Fibroblast of the aortic adventitia (primary cell): ENCODE results near the gene DHX58. TPM values are rescaled to one million over a fixed set of nuclear protein-coding genes. Genes with fewer than 3 reads are reported as not detected.
A peak's percentile ranks its signal among the peaks of the same experiment; 100 is the strongest.

Experiments
- DNase-seq: peaks from one replicate; pipeline ENCODE4 v3.0.0-alpha.2; 2010; ENCODE audit warnings: low read depth
- H3K4me3 ChIP-seq: 2 replicates; pipeline ENCODE4 v1.5.1; 2011; ENCODE audit warnings: low read depth, mild to moderate bottlenecking, control low read depth, low read length, moderate library complexity
- total RNA-seq: library from RNA; depleted of rRNA; stranded (reverse); fragments of >200 nt; gene quantifications from 2 replicates; pipeline ENCODE4 v1.2.3, GENCODE V29; 2012; ENCODE audit warnings: low replicate concordance
- TF ChIP-seq, protein P1 (sequence below): IDR thresholded peaks from 2 replicates; pipeline ENCODE4 v1.5.1; 2011; ENCODE audit warnings: mild to moderate bottlenecking, low read length, control low read depth, inconsistent platforms; ENCODE audit not compliant: insufficient read depth

DHX58 gene
- total RNA-seq, 1 donor = 11.3 TPM

DNA sequence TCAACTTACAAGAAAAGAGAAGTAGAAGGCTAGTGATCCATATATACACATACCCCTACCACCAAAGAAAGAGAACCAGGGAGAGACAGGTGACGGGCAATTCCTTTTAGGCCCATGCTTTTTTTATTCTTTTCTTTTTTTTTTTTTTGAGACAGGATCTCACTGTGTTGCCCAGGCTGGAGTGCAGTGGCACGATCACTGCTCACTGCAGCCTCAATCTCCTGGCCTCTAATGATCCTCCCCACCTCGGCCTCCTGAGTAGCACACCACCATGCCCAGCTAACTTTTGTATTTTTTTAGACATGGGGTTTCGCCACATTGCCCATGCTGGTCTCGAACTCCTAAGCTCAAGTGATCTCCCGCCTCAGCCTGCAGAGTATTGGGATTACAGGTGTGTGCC lies 14.9 kb upstream of the DHX58 start:
- TF ChIP-seq, protein P1, sequence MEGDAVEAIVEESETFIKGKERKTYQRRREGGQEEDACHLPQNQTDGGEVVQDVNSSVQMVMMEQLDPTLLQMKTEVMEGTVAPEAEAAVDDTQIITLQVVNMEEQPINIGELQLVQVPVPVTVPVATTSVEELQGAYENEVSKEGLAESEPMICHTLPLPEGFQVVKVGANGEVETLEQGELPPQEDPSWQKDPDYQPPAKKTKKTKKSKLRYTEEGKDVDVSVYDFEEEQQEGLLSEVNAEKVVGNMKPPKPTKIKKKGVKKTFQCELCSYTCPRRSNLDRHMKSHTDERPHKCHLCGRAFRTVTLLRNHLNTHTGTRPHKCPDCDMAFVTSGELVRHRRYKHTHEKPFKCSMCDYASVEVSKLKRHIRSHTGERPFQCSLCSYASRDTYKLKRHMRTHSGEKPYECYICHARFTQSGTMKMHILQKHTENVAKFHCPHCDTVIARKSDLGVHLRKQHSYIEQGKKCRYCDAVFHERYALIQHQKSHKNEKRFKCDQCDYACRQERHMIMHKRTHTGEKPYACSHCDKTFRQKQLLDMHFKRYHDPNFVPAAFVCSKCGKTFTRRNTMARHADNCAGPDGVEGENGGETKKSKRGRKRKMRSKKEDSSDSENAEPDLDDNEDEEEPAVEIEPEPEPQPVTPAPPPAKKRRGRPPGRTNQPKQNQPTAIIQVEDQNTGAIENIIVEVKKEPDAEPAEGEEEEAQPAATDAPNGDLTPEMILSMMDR = no peak
- no peak for DNase-seq
- no peak overlapping the region for H3K4me3 ChIP-seq

GRCh38 chr17:42126836-42127235 lies 14.3 kb upstream of the DHX58 start:
- no peak for DNase-seq
- TF ChIP-seq, protein P1 = no peak
- no peak overlapping the region for H3K4me3 ChIP-seq

DNA sequence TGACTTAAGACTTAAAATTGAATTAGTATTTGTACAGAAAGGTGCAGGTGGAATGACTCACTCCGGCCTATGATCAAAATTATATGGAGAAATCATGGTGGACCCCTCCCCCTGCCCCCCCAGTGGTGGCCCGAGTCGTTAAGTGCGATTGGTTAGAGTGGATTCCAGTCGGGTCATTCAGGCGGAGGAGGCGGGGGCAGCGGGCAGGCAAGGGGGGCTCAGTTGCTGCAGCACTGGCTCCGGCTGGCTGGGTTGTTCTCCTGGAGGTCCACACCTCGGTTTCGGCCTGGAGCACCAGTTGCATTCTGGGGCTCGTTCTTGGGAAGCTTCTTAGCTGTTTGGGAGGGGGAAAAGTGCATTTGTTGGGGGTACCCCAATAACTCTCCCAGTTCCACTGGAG lies 13.1 kb upstream of the DHX58 start:
- TF ChIP-seq, protein P1 = no peak
- no peak for DNase-seq

DNA sequence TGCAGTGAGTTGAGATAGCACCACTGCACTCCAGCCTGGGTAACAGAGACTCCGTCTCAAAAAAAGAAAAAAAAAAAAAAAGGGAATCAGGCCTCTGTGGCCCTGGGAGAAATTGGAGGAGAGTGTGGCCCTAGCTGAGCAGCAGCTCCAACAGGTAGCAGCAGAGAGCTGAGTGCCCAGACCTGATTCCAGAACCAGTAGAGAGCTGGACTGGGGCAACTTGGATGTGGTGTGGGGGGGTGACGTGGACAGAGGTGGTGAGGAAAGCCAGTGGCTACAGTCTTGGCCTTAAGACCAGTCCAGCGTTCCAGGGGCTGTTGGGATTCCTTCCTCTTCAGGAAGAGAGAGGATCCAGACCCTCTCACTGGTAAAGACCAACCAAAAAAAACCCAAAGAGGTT lies 11.7 kb upstream of the DHX58 start:
- no peak for DNase-seq
- TF ChIP-seq, protein P1 = no peak
- no peak overlapping the region for H3K4me3 ChIP-seq

More for the DNA sequence above, 13.1 kb upstream of the DHX58 start:
- no peak overlapping the region for H3K4me3 ChIP-seq

GRCh38 chr17:42122371-42123303 lies 10.1 kb upstream of the DHX58 start, which contains the start of gene HSPB9:
HSPB9 (plus strand) TSS chr17:42122804; CDS start chr17:42122851, 47 bp downstream.
- H3K4me3 ChIP-seq = no peak within 1 kb of the TSS
- TF ChIP-seq, protein P1 = no peak
- DNase-seq = no peak

- H3K4me3 ChIP-seq = peak within 1 kb of the TSS; percentile 66
- peak; percentile 75 for DNase-seq
- TF ChIP-seq, protein P1 = no peak
Observed at GRCh38 chr17:42120770-42121769, 8.6 kb upstream of the DHX58 start, which contains the start of gene KAT2A. KAT2A (minus strand) TSS chr17:42121367; CDS start chr17:42121304, 63 bp downstream.
